Kidney (tissue), 14 donors: ENCODE data around the gene KCNAB1. TPM values are rescaled to one million over a fixed set of nuclear protein-coding genes. Genes with fewer than 3 reads are reported as not detected.

Experiments used
- DNase-seq, 5 donors: peaks; one replicate each; pipeline ENCODE4 v3.0.0-alpha.2; 2013 to 2020
- FAIRE-seq: peaks from 2 replicates; lab custom pipeline; 2012; peaks lifted over from hg19 to GRCh38; lab: Jason Lieb, UNC
- H3K27ac ChIP-seq, 2 donors: one replicate each; pipeline ENCODE4 v1.7.0; 2013; ENCODE audit warnings: low read depth in 2 of 2, low read length in 2 of 2, inconsistent platforms in 1 of 2
- H3K27me3 ChIP-seq: one replicate; pipeline ENCODE4 v1.7.1; 2013; ENCODE audit warnings: low read length, inconsistent platforms; ENCODE audit not compliant: control insufficient read depth, insufficient read depth
- H3K36me3 ChIP-seq, 3 donors: one replicate each; pipeline versions ENCODE4 v1.7.0 to v1.7.1; 2013; ENCODE audit warnings: low read length in 3 of 3, control low read depth in 1 of 3, inconsistent platforms in 1 of 3; ENCODE audit not compliant: insufficient read depth in 3 of 3, control insufficient read depth in 2 of 3
- H3K4me1 ChIP-seq, 3 donors: one replicate each; pipeline versions ENCODE4 v1.7.0 to v1.7.1; 2013; ENCODE audit warnings: low read length in 3 of 3, inconsistent platforms in 1 of 3, low read depth in 1 of 3; ENCODE audit not compliant: control insufficient read depth in 2 of 3, insufficient read depth in 2 of 3
- H3K4me3 ChIP-seq, 3 donors: one replicate each; pipeline versions ENCODE4 v1.7.0 to v1.8.1; 2013; ENCODE audit warnings: low read length in 3 of 3, control low read depth in 1 of 3, inconsistent platforms in 1 of 3
- H3K9ac ChIP-seq, 3 donors: one replicate each; pipeline versions ENCODE4 v1.7.0 to v1.7.1; 2013; ENCODE audit warnings: low read length in 3 of 3, control low read depth in 1 of 3, inconsistent platforms in 1 of 3
- H3K9me3 ChIP-seq, 3 donors: one replicate each; pipeline versions ENCODE4 v1.7.0 to v1.7.1; 2013; ENCODE audit warnings: low read length in 3 of 3, control low read depth in 1 of 3, inconsistent platforms in 1 of 3; ENCODE audit not compliant: control insufficient read depth in 2 of 3, insufficient read depth in 1 of 3
- intact Hi-C: fragments of 100-400 bp; cut with DNase I; formaldehyde crosslinking; loops from one replicate; pipeline ENCODE4 v1.11.1; 2022
- polyA plus RNA-seq: library from polyadenylated mRNA; stranded (reverse); fragments of 350-450 nt; fragmentation: Illumina TruSeq; extraction: RNeasy Lipid Tissue Mini Kit (QIAGEN cat#74804); gene quantifications from one replicate; pipeline ENCODE4 v1.2.3, GENCODE V29; 2014; ENCODE audit warnings: low read depth, low replicate concordance; ENCODE audit not compliant: insufficient read depth
- total RNA-seq: library from RNA; stranded (reverse); fragmentation: NEBNext Ultra II Directional; extraction: Animal tissue kit (Norgen Biotek cat#: 25700); gene quantifications from one replicate; pipeline ENCODE4 v1.2.1, GENCODE V29; 2021
- TF ChIP-seq, protein P1 (sequence below): IDR thresholded peaks from 3 replicates; pipeline ENCODE4 v1.5.1; 2012; ENCODE audit warnings: mild to moderate bottlenecking, moderate library complexity, borderline replicate concordance; ENCODE audit not compliant: insufficient read depth; ENCODE audit errors: extremely low read depth
- donor health status: control.
- donor health status: control.
- donor health status: control.
- donor health status: control.
- donor health status: control.
- donor health status: DM: yes; HTN: yes; CAD: no.
- donor health status: Normal renal cell carcinoma (clear cell type).

Gene KCNAB1
- total and polyA plus RNA-seq, 2 donors from 2014 or later: 1.7 to 6.6 TPM

GRCh38 chr3:156356537-156357363, 236.4 kb downstream of the KCNAB1 start:
- no peak overlapping the region for H3K9ac ChIP-seq
- no peak overlapping the region for H3K4me3 ChIP-seq
- FAIRE-seq (no peak), DNase-seq (no peak)
- TF ChIP-seq, protein P1, sequence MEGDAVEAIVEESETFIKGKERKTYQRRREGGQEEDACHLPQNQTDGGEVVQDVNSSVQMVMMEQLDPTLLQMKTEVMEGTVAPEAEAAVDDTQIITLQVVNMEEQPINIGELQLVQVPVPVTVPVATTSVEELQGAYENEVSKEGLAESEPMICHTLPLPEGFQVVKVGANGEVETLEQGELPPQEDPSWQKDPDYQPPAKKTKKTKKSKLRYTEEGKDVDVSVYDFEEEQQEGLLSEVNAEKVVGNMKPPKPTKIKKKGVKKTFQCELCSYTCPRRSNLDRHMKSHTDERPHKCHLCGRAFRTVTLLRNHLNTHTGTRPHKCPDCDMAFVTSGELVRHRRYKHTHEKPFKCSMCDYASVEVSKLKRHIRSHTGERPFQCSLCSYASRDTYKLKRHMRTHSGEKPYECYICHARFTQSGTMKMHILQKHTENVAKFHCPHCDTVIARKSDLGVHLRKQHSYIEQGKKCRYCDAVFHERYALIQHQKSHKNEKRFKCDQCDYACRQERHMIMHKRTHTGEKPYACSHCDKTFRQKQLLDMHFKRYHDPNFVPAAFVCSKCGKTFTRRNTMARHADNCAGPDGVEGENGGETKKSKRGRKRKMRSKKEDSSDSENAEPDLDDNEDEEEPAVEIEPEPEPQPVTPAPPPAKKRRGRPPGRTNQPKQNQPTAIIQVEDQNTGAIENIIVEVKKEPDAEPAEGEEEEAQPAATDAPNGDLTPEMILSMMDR: no peak
- no peaks in the 10 kb centered on the region for H3K9me3 ChIP-seq
- intact Hi-C loops: no loop called here
- H3K27me3 ChIP-seq: no peaks in the 10 kb centered on the region
- no peak overlapping the region for H3K27ac ChIP-seq
- no peaks in the 10 kb centered on the region for H3K36me3 ChIP-seq
- no peaks in the 10 kb centered on the region for H3K4me1 ChIP-seq

DNA sequence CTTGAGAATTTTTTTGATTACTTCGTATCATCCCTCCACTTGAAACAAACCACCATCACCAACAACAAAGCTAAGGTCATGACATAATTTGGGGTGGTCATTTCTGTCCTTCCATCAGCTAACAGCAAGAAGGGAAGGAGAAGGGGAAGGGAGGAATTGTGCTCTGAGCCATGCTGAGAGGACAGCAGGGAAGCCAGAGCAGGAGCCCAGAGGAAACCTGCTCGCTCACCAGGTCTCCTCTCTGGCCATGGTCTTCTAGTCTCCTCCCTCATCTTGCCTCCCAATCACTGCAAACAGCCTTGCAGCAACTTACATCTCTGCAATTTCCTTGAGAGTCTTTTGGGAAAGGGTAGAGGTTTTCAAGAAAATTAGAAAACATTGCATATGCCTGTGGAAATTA, 237.9 kb downstream of the KCNAB1 start:
- Histone ChIP-seq H3K9ac (no peak overlapping the region), H3K27ac (no peak overlapping the region), H3K4me1 (no peaks in the 10 kb centered on the region), H3K9me3 (no peaks in the 10 kb centered on the region), H3K36me3 (no peaks in the 10 kb centered on the region), H3K4me3 (no peak overlapping the region), H3K27me3 (no peaks in the 10 kb centered on the region)
- TF ChIP-seq, protein P1: no peak
- DNase-seq (no peak), FAIRE-seq (no peak)
- intact Hi-C loops: no loop called here

DNA sequence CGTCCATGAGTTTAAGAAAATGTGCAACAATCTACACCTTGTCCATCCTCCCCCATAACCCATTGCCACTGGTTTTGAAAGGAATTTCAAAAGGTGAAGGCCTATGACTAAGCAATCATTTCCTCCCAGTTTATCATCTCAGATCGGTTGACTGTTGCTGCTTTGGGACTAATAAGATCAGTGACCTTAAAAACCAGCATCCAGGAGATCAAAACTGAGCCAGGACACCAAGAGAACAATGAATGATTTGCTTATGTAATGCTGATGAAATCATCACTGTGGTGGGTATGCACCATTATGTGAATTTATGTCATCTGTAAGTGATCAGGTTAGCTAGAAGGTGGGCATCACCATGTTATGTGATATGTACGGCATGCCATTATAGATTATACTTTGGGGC, 239.0 kb downstream of the KCNAB1 start:
- no peaks in the 10 kb centered on the region for H3K4me1 ChIP-seq
- H3K9me3 ChIP-seq: no peaks in the 10 kb centered on the region
- FAIRE-seq: no peak
- TF ChIP-seq, protein P1: no peak
- no peak for DNase-seq
- no peaks in the 10 kb centered on the region for H3K27me3 ChIP-seq
- no peak overlapping the region for H3K27ac ChIP-seq
- H3K4me3 ChIP-seq: no peak overlapping the region
- no peak overlapping the region for H3K9ac ChIP-seq
- no peaks in the 10 kb centered on the region for H3K36me3 ChIP-seq
- intact Hi-C loops: no loop called here

DNA sequence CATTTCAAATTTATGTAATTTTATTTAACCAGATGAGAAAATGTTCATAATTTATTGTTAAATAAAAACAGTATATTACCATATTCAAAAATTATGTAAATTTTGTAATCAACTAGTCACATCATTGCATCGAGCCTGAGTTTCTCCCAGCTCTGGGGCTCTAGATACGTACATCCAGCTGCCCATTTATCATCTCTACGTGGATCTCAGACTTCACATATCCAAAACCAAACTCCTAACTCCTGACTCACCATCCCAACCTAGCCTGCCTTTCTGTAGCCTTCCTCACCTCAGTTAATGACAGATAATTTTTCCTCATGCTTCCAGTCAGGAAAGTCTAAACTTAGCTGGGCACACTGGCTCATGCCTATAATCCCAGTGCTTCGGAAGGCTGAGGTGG, 239.7 kb downstream of the KCNAB1 start:
- DNase-seq: no peak
- FAIRE-seq: no peak
- no peaks in the 10 kb centered on the region for H3K4me1 ChIP-seq
- H3K27me3 ChIP-seq: no peaks in the 10 kb centered on the region
- H3K27ac ChIP-seq: no peak overlapping the region
- intact Hi-C loops: no loop called here
- TF ChIP-seq, protein P1: no peak
- no peaks in the 10 kb centered on the region for H3K9me3 ChIP-seq
- H3K36me3 ChIP-seq: no peaks in the 10 kb centered on the region
- no peak overlapping the region for H3K4me3 ChIP-seq
- no peak overlapping the region for H3K9ac ChIP-seq
